Measurements from ENCODE around the gene ERG.

The ERG gene

DNA sequence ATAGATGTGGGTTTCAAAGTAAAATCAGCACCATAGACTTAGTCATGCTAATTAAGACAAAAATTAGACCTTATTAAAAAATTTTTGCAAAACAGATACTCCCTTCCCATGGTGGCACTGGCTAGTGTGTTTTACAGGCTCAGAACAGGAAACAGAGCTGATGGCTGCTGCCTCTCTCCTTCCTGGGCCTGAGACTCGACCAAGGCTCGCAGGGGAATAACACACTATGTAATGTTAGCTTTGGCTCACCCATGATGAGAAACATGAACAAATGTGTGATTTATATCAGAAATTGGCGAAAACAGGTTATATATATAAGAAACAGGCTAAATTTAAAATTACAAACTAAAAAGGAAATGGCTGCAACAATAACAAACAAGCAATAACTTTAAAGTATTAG, 50.7 kb downstream of the ERG start:
- TF ChIP-seq GATA3 (IDR thresholded peaks at IDR 0.05; ENCODE audit: low read depth, low read length) (no peak), GATA2 (IDR thresholded peaks at IDR 0.05; ENCODE audit: low read depth, low read length) (no peak)

DNA sequence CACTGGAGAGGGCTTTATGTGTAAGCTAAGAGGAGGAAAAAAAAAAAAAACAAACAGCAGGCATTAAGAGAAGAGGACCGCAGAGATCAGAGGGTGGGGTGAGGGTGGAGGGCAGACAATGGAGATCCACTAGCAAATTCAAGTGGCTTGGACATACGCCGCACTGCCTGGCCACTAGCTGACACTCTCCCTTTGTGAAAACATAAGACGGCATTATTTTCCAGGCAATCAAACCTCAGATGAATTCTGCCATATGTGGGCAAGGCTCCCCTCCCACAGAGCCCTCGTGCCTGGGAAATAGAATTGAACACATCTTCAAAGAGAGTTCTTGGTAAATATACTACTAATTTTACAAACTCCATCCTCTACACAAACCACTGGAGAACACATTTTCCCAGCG, 53.6 kb downstream of the ERG start:
- TF ChIP-seq GATA3 (IDR thresholded peaks at IDR 0.05; ENCODE audit: low read depth, low read length) (no peak), GATA2 (IDR thresholded peaks at IDR 0.05; ENCODE audit: low read depth, low read length) (no peak)

DNA sequence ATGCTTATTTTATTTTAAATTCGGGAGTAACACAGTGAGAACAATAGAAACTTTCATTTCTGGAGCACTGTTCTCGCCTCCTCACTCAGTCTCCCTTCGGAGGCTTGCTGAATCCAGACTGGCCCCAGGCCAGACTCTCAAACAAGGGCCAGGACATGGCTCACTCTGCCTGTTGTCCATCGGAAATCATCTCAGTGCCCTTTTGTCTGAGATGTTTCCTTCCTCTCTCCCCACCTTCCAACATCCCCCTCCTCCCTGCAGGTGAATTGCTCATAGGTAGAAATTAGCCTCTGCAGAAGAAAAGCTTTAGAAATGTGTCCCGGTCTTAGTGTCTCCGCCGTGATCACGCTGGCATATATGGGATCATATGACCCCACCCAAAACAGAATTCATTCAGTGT, 55.2 kb downstream of the ERG start:
- TF ChIP-seq GATA3 (IDR thresholded peaks at IDR 0.05; ENCODE audit: low read depth, low read length) (no peak), GATA2 (IDR thresholded peaks at IDR 0.05; ENCODE audit: low read depth, low read length) (no peak)

DNA sequence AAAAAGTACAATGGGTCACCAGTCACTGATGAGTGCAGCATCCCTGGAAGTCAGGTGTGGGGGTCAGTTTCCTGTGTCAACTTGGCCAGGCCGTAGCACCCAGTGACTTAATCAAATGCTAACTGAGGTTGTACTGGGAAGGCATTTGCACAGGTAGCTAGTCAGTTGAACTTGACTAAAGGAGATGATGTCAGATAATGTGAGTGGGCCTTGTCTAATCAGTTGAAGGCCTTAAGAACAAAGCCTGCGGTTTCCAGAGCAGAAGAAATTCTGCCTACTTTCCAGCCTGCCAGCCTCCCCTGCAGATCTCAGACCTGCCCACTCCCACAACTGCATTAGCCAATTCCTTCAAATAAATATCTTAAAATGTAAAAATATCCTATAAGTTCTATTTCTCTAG, 57.1 kb downstream of the ERG start:
- TF ChIP-seq GATA2 (IDR thresholded peaks at IDR 0.05; ENCODE audit: low read depth, low read length): no peak
- TF ChIP-seq GATA3 (IDR thresholded peaks at IDR 0.05; ENCODE audit: low read depth, low read length): no peak

DNA sequence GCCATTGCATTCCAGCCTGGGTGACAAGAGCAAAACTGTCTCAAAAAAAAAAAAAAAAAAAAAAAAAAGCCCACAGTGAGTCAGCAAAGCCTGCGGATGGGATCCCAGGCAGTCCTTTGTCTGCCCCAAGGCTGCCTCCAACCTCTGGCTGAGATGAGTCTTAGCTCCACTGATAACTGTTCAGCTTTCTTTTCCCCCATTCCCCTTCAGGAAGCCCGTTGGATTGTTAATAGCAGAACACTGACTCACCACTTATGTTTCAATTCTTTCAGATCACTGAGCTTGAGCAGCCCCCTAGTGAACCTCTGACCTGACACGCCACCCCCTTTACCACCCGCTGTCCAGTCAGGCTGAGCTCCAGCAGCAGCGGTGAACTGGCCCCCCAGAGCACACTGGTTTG, 57.5 kb downstream of the ERG start:
- TF ChIP-seq GATA3 (IDR thresholded peaks at IDR 0.05; ENCODE audit: low read depth, low read length) (no peak), GATA2 (IDR thresholded peaks at IDR 0.05; ENCODE audit: low read depth, low read length) (no peak)

DNA sequence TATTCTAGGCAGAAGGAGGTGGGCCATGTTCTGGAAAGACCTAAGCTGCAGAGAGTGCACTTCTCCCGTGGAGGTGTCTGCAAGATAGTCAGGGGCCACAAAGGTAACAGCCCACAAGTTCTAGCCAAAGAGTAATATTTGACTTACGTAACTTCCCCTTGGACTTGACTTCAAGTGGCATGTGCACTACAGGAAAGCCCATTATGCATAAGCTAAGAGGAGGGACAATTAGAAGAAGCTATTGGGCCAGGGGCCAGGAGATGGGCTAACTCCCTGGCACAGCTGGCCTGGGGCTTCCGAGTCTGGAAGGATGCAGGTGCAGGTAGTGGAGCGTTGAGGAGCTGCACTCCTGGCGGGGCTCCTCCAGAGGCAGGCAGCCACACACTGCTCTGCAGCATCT, 58.3 kb downstream of the ERG start:
- TF ChIP-seq GATA3 (IDR thresholded peaks at IDR 0.05; ENCODE audit: low read depth, low read length): no peak
- TF ChIP-seq GATA2 (IDR thresholded peaks at IDR 0.05; ENCODE audit: low read depth, low read length): no peak

DNA sequence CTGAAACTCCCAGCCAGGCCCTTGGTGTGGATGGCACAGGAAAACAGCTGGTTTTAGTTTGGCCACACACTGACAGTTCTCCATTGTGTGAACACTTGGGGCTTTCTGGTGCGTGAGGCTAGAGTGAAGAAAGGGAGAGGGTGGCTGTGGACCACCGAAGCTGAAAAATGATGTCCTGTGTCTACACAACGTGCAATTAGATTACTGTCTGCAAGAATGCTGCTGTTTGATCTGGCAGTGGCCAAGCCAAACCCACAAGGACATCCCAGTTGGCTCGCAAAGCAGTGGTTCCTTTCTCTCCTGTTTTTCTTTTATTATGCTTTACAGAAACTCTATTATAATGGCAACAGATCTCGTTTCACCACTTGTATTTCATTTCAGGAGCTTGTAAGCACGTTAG, 58.9 kb downstream of the ERG start:
- TF ChIP-seq GATA3 (IDR thresholded peaks at IDR 0.05; ENCODE audit: low read depth, low read length): no peak
- TF ChIP-seq GATA2 (IDR thresholded peaks at IDR 0.05; ENCODE audit: low read depth, low read length): no peak

DNA sequence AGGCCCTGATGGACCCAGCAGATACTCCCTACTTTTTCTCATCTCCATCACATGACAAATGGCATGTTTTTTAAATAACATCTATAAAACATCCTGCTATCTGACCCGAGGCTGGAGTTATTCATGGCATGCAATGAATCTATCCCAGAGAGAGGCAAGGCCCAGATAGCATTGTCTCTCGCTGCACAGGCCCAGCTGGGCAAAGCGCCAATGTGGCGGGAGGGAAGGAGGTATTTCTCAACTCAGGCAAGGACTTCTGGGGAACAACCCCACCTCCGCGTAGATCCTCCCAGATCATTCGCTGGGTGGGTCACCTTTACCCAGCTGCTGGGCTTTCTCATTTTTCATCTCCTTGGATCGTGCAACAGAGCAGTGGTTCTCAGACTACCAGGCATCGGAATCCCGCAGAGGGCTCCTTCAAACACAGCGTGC, 59.8 kb downstream of the ERG start:
- TF ChIP-seq GATA3 (IDR thresholded peaks at IDR 0.05; ENCODE audit: low read depth, low read length) (no peak), GATA2 (IDR thresholded peaks at IDR 0.05; ENCODE audit: low read depth, low read length) (no peak)

DNA sequence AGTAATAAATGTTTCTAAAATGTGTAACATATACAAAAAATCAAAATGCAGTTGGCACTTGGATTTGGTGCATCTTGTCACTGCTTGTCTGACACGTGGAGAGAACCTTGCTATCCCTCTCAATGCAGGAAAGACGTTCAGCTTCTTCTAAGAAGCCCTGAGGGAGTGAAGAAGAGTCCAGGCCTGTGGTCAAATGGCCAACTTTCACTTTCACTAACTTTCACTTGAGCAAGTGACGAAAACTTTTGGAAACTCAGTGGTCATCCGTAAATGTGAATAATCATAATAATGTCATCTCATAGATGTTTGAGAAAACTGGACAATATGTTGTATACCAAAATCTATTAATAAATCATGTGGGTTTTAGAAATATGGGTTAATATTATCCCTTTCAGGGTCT, 61.9 kb downstream of the ERG start:
- TF ChIP-seq GATA2 (IDR thresholded peaks at IDR 0.05; ENCODE audit: low read depth, low read length): no peak
- TF ChIP-seq GATA3 (IDR thresholded peaks at IDR 0.05; ENCODE audit: low read depth, low read length): no peak

DNA sequence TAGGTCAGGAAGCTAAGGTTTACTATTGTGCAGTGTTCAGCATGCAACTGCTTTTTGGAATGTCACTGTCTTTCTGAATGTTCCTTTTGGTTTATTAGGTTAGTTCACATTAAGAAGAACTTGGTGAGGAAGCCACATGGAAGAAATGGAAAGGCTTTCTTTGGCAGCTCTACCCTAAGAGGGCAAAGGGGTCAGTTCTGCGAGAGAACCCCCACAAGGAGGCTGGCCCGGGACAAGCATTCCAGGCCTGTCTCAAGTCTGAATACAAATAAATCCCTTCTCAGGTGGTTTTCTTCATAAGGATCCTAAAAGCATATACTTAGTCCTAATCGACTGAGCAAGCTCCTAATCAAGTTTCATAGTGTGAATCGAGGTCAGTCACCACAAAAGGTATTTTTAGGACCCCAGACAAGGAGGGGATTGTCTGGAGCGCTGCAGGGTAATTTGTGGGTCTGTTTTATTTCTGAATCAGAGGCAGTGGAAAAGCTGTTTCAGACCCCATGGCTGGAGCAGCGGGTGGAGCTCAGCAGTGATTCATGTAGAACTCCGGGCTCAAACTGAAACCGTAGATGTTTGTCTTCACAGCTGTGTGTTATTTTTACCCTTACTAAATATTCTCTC, 63.3 kb downstream of the ERG start:
- TF ChIP-seq GATA3 (IDR thresholded peaks at IDR 0.05; ENCODE audit: low read depth, low read length) (no peak), GATA2 (IDR thresholded peaks at IDR 0.05; ENCODE audit: low read depth, low read length) (no peak)

DNA sequence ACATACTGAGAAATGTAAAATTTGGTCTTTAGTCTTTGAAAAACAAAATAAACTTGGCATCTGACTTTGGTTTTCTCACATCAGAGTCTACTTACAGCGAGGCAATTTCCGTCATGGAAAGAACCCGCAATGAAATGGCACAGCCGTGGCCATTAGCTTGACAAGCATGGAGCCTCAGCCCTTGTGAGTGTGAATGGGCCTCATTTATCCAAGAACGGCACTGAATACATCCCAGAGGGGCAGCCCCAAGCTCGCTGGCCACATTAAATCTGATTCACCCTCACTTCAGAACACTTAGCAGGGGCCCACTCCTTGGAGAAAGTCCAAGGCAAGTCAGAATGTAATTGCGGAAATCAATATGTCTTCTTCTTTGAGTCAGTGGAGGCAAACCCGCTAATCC, 64.8 kb downstream of the ERG start:
- TF ChIP-seq GATA3 (IDR thresholded peaks at IDR 0.05; ENCODE audit: low read depth, low read length) (no peak), GATA2 (IDR thresholded peaks at IDR 0.05; ENCODE audit: low read depth, low read length) (no peak)

DNA sequence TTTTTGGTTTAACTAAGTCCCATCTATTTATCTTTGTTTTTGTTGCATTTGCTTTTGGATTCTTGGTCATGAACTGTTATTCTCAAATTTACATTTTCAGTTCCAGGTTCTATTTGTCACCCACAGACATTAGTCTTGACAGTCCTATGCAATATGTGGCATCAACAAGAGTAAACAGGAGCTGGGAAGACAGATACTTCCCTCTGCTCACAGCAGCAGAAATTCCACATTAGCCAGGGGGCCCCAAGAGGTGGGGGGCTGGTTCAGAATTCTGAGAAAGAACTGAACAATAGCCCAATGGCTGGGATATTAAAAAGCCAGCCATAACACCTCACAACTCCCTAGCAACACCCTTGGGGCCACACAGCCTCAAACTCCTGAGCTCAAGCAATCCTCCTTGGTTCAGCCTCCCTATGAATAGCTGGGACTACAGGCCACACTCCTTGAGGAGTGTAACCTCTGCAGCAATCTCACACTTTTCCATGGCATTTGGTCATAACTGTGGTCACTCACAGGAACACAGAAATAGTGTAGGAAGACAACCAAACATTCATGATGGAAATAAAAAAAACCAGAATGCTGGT, 67.8 kb downstream of the ERG start:
- TF ChIP-seq GATA2 (IDR thresholded peaks at IDR 0.05; ENCODE audit: low read depth, low read length): no peak
- no peak for TF ChIP-seq GATA3 (IDR thresholded peaks at IDR 0.05; ENCODE audit: low read depth, low read length)

DNA sequence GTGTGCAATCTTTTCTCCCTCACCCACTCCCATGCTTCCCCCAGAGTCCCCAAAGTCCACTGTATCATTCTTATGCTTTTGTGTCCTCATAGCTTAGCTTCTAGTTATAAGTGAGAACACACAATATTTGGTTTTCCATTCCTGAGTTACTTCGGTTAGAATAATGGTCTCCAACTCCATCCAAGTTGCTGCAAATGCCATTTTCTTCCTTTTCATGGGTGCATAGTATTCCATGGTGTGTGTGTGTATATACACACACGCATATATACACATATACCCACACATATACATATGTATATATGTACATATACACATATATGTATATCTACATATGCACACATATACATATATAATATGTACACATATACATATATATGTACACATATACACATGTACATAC, 69.3 kb downstream of the ERG start:
- TF ChIP-seq GATA2 (IDR thresholded peaks at IDR 0.05; ENCODE audit: low read depth, low read length) (no peak), GATA3 (IDR thresholded peaks at IDR 0.05; ENCODE audit: low read depth, low read length) (no peak)

DNA sequence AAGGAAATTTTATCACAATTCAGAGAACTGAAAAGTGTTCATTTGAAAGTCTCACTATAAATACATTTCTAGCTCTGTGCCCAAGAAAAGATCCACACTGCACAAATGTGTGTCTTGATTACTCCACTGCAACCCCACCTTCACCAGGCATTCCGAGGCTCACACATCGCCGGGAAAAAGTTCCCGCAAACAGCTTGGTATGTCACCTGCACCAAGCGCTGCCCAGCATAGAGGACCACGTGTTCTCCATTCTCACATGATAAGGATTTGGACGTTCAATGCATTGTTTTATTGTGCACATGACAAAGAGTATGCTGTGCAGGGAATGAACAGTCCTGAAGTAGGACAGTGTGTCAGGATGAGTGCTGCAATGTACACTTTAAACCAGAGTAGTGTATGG, 70.1 kb downstream of the ERG start:
- TF ChIP-seq GATA2 (IDR thresholded peaks at IDR 0.05; ENCODE audit: low read depth, low read length) (no peak), GATA3 (IDR thresholded peaks at IDR 0.05; ENCODE audit: low read depth, low read length) (no peak)

DNA sequence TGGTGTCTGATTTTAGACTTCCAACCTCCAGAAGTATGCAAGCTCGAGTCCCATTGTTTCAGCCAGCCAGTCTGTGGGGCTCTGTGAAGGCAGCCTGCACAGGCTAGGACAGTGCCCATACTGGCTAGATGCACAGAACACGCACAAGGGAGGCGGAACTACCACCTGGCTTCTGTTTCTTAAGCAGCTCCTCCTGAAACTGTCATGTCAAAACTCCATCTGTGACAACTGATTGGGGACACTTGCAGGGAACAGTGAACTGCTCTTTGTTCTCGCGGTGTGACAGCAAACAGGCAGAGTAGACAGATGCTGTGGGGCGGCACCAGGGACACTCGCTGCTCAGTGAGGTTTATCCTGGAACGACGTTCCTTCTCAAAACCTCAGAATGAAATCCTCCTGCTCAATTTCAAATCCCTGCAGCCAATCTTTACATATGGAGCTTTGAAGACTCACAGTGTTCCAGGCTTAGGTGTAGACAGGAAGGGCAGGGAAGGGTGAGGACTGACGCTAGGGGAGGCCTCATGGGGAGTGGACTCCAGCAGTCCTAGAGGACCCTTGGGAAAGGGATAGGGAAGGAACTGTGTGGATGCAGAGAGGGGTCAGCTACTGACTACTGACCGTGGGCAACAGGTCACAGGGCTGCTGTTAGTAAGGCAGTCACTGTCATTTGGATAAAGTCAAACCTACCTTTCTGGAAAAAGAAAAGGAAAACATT, 73.8 kb downstream of the ERG start:
- no peak for TF ChIP-seq GATA2 (IDR thresholded peaks at IDR 0.05; ENCODE audit: low read depth, low read length)
- no peak for TF ChIP-seq GATA3 (IDR thresholded peaks at IDR 0.05; ENCODE audit: low read depth, low read length)

All from SH-SY5Y (cell line).